ENCODE measurements around the gene ULK4. TPM values are rescaled to one million over a fixed set of nuclear protein-coding genes. Genes with fewer than 3 reads are reported as not detected.

The ULK4 gene
- total RNA-seq, 1 experiment from 2014 or later = 4.2 TPM

GRCh38 chr3:41295740-41296139 lies 666.2 kb downstream of the ULK4 start:
- intact Hi-C loops (cut with micrococcal nuclease; ENCODE audit: unreplicated experiment) = no loop called here
- Mint-ChIP-seq H3K4me3 (ENCODE audit: unreplicated experiment) (no peak overlapping the region), H3K27me3 (ENCODE audit: insufficient read depth, unreplicated experiment) (no peaks in the 10 kb centered on the region), H3K9me3 (ENCODE audit: unreplicated experiment) (no peaks in the 10 kb centered on the region), H3K27ac (ENCODE audit: unreplicated experiment) (no peak overlapping the region), H3K36me3 (ENCODE audit: insufficient read depth, unreplicated experiment) (no peaks in the 10 kb centered on the region), H3K4me1 (ENCODE audit: low read depth, unreplicated experiment) (no peaks in the 10 kb centered on the region)
- H3K4me1 ChIP-seq = no peaks in the 10 kb centered on the region
- POLR2A ChIA-PET = no interaction called here
- BruUV-seq (replicated peaks) = no TSS peak
- H3K36me3 ChIP-seq (ENCODE audit: control insufficient read depth, insufficient read depth, low read length) = no peaks in the 10 kb centered on the region
- no peaks in the 10 kb centered on the region for H3K9me3 ChIP-seq
- no peak overlapping the region for H3K4me3 ChIP-seq (ENCODE audit: low read depth, low read length)
- TF ChIP-seq CTCF (IDR thresholded peaks at IDR 0.05; ENCODE audit: insufficient read depth in 1 of 2, low read depth in 1 of 2, low read length in 1 of 2, severe bottlenecking in 1 of 2, unreplicated experiment in 1 of 2) = no peak
- CTCF ChIA-PET = no interaction called here
- DNase-seq = no peak
- no peaks in the 10 kb centered on the region for H3K27me3 ChIP-seq (replicated peaks; ENCODE audit: control insufficient read depth, insufficient read depth, low read length)

- ChIA-PET POLR2A (no interaction called here), CTCF (no interaction called here)
- no peak for DNase-seq
- Histone ChIP-seq H3K4me3 (ENCODE audit: low read depth, low read length) (no peak overlapping the region), H3K36me3 (ENCODE audit: control insufficient read depth, insufficient read depth, low read length) (no peaks in the 10 kb centered on the region), H3K9me3 (no peaks in the 10 kb centered on the region), H3K4me1 (no peaks in the 10 kb centered on the region), H3K27me3 (replicated peaks; ENCODE audit: control insufficient read depth, insufficient read depth, low read length) (no peaks in the 10 kb centered on the region)
- intact Hi-C loops (cut with micrococcal nuclease; ENCODE audit: unreplicated experiment) = no loop called here
- no peak for TF ChIP-seq CTCF (IDR thresholded peaks at IDR 0.05; ENCODE audit: insufficient read depth in 1 of 2, low read depth in 1 of 2, low read length in 1 of 2, severe bottlenecking in 1 of 2, unreplicated experiment in 1 of 2)
- no peaks in the 10 kb centered on the region for H3K27me3 Mint-ChIP-seq (ENCODE audit: insufficient read depth, unreplicated experiment)
- BruUV-seq (replicated peaks) = no TSS peak
- no peaks in the 10 kb centered on the region for H3K36me3 Mint-ChIP-seq (ENCODE audit: insufficient read depth, unreplicated experiment)
- H3K4me3 Mint-ChIP-seq (ENCODE audit: unreplicated experiment) = no peak overlapping the region
- no peaks in the 10 kb centered on the region for H3K4me1 Mint-ChIP-seq (ENCODE audit: low read depth, unreplicated experiment)
- H3K27ac Mint-ChIP-seq (ENCODE audit: unreplicated experiment) = no peak overlapping the region
- H3K9me3 Mint-ChIP-seq (ENCODE audit: unreplicated experiment) = no peaks in the 10 kb centered on the region
Observed at GRCh38 chr3:41293169-41293681, 668.7 kb downstream of the ULK4 start.

- TF ChIP-seq CTCF (IDR thresholded peaks at IDR 0.05; ENCODE audit: insufficient read depth in 1 of 2, low read depth in 1 of 2, low read length in 1 of 2, severe bottlenecking in 1 of 2, unreplicated experiment in 1 of 2) = no peak
- no peak for DNase-seq
- Histone ChIP-seq H3K27me3 (replicated peaks; ENCODE audit: control insufficient read depth, insufficient read depth, low read length) (no peaks in the 10 kb centered on the region), H3K4me1 (no peaks in the 10 kb centered on the region), H3K4me3 (ENCODE audit: low read depth, low read length) (no peak overlapping the region), H3K9me3 (no peaks in the 10 kb centered on the region), H3K36me3 (ENCODE audit: control insufficient read depth, insufficient read depth, low read length) (no peaks in the 10 kb centered on the region)
- Mint-ChIP-seq H3K27me3 (ENCODE audit: insufficient read depth, unreplicated experiment) (no peaks in the 10 kb centered on the region), H3K27ac (ENCODE audit: unreplicated experiment) (no peak overlapping the region), H3K4me1 (ENCODE audit: low read depth, unreplicated experiment) (no peaks in the 10 kb centered on the region), H3K4me3 (ENCODE audit: unreplicated experiment) (no peak overlapping the region), H3K36me3 (ENCODE audit: insufficient read depth, unreplicated experiment) (no peaks in the 10 kb centered on the region), H3K9me3 (ENCODE audit: unreplicated experiment) (no peaks in the 10 kb centered on the region)
- CTCF ChIA-PET = no interaction called here
- BruUV-seq (replicated peaks) = no TSS peak
- POLR2A ChIA-PET = no interaction called here
- intact Hi-C loops (cut with micrococcal nuclease; ENCODE audit: unreplicated experiment) = no loop called here
Observed at GRCh38 chr3:41290736-41291135, 671.2 kb downstream of the ULK4 start.
